BE2C (cell line): ENCODE results near the gene SUMO2.
"Not testable (repeated sequence)": the region's sequence is repeated elsewhere in the genome, so short reads cannot be mapped to it uniquely, and the experiment has no call there.

Source experiments
- DNase-seq: peaks from one replicate; pipeline ENCODE4 v3.0.0-alpha.2; 2020
- H3K27me3 ChIP-seq: fragments of 250-450 bp; sonication (Bioruptor Pico); 2 replicates; pipeline ENCODE4 v1.5.1; 2020; ENCODE audit warnings: mild to moderate bottlenecking
- H3K36me3 ChIP-seq: fragments of 250-450 bp; sonication (Bioruptor Pico); 2 replicates; pipeline ENCODE4 v1.5.1; 2020; ENCODE audit warnings: mild to moderate bottlenecking
- H3K4me1 ChIP-seq: fragments of 250-450 bp; sonication (Bioruptor Pico); 2 replicates; pipeline ENCODE4 v1.5.1; 2020
- H3K4me3 ChIP-seq: 2 replicates; pipeline ENCODE4 v1.5.1; 2011; ENCODE audit warnings: low read depth, low read length
- H3K9me3 ChIP-seq: fragments of 250-450 bp; sonication (Bioruptor Pico); 2 replicates; pipeline ENCODE4 v1.5.1; 2020
- TF ChIP-seq, protein P1 (sequence below): IDR thresholded peaks from 2 replicates; pipeline ENCODE4 v1.5.1; 2012; ENCODE audit warnings: mild to moderate bottlenecking, low read depth, low read length

SUMO2 gene

GRCh38 chr17:75160211-75160610, 22.5 kb downstream of the SUMO2 start:
- Histone ChIP-seq H3K9me3 (no peaks in the 10 kb centered on the region), H3K36me3 (peaks cover 6% of the 10 kb centered on the region), H3K27me3 (no peaks in the 10 kb centered on the region), H3K4me3 (no peak overlapping the region), H3K4me1 (no peaks in the 10 kb centered on the region)
- DNase-seq, result no peak
- TF ChIP-seq, protein P1, sequence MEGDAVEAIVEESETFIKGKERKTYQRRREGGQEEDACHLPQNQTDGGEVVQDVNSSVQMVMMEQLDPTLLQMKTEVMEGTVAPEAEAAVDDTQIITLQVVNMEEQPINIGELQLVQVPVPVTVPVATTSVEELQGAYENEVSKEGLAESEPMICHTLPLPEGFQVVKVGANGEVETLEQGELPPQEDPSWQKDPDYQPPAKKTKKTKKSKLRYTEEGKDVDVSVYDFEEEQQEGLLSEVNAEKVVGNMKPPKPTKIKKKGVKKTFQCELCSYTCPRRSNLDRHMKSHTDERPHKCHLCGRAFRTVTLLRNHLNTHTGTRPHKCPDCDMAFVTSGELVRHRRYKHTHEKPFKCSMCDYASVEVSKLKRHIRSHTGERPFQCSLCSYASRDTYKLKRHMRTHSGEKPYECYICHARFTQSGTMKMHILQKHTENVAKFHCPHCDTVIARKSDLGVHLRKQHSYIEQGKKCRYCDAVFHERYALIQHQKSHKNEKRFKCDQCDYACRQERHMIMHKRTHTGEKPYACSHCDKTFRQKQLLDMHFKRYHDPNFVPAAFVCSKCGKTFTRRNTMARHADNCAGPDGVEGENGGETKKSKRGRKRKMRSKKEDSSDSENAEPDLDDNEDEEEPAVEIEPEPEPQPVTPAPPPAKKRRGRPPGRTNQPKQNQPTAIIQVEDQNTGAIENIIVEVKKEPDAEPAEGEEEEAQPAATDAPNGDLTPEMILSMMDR, result no peak

GRCh38 chr17:75159196-75160031, 23.3 kb downstream of the SUMO2 start:
- Histone ChIP-seq H3K9me3 (no peaks in the 10 kb centered on the region), H3K27me3 (no peaks in the 10 kb centered on the region), H3K4me1 (peaks cover 5% of the 10 kb centered on the region; the same call in 1 of the 2 replicates), H3K4me3 (no peak overlapping the region), H3K36me3 (no peaks in the 10 kb centered on the region; the same call in 1 of the 2 replicates)
- TF ChIP-seq, protein P1, result no peak
- no peak for DNase-seq

GRCh38 chr17:75158480-75158879, 24.3 kb downstream of the SUMO2 start:
- not testable (repeated sequence) for H3K9me3 ChIP-seq, H3K4me3 ChIP-seq, H3K4me1 ChIP-seq, DNase-seq, H3K36me3 ChIP-seq, H3K27me3 ChIP-seq

- H3K4me3 ChIP-seq, result no peak overlapping the region
- no peak for DNase-seq
- H3K9me3 ChIP-seq, result no peaks in the 10 kb centered on the region
- H3K4me1 ChIP-seq, result peaks cover 5% of the 10 kb centered on the region; the same call in 1 of the 2 replicates
- no peaks in the 10 kb centered on the region for H3K27me3 ChIP-seq
- H3K36me3 ChIP-seq, result peaks cover 27% of the 10 kb centered on the region
- TF ChIP-seq, protein P1, result no peak
Measured at GRCh38 chr17:75155191-75155601, 27.6 kb downstream of the SUMO2 start.

GRCh38 chr17:75154195-75155106, 28.3 kb downstream of the SUMO2 start, which contains the start of gene JPT1:
TSS of gene JPT1 (minus strand) at chr17:75154512. CDS start at chr17:75154397, 115 bp downstream.
- Histone ChIP-seq H3K27me3 (no peaks in the 10 kb centered on the region), H3K9me3 (no peaks in the 10 kb centered on the region), H3K4me3 (peak within 1 kb of the TSS; percentile 100), H3K4me1 (peaks cover 5% of the 10 kb centered on the region; the same call in 1 of the 2 replicates), H3K36me3 (peaks cover 32% of the 10 kb centered on the region)
- DNase-seq, result peak; percentile 99
- TF ChIP-seq, protein P1, result no peak

DNA sequence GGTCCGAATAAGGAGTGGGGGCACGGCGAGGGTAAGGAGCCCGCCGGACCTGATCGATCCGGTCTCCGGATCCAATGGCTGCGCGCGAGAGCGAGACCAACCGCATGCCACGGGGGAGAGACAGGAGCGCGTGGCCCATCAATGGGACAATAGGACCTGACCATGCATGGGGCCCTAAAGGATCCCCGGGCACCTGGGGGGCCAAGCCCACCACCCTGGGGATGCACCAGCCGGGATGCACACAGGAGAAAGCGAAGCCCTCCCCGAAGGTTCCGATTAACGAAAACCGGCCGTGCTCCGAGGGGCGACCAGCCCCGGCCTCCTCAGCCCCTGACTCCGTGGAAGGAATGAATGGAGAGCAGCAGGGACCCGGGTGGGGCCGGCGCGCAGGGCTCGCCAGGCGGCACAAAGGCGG, 29.0 kb downstream of the SUMO2 start:
- Histone ChIP-seq H3K27me3 (no peaks in the 10 kb centered on the region), H3K4me3 (peak overlapping the region; percentile 100), H3K4me1 (peaks cover 5% of the 10 kb centered on the region; the same call in 1 of the 2 replicates), H3K9me3 (no peaks in the 10 kb centered on the region), H3K36me3 (peaks cover 38% of the 10 kb centered on the region)
- peak; percentile 53 for DNase-seq
- TF ChIP-seq, protein P1, result no peak
